A673 (cell line): ENCODE results near the gene CDK14. TPM values are rescaled to one million over a fixed set of nuclear protein-coding genes. Genes with fewer than 3 reads are reported as not detected.

ENCODE experiments used
- BruUV-seq: library from RNA; stranded (reverse); fragments of 400-500 nt; replicated peaks from 2 replicates; lab custom pipeline; 2021; lab: Mats Ljungman, UMichigan
- CTCF ChIA-PET: fragments of 300-600 bp; sonication (Branson Sonifier 250); formaldehyde crosslinking; loops from one replicate; lab custom pipeline; 2022; ENCODE audit warnings: antibody characterized with exemption; lab: Charles Lee
- POLR2A ChIA-PET: fragments of 300-600 bp; sonication (Branson Sonifier 250); formaldehyde crosslinking; loops from one replicate; lab custom pipeline; 2022; ENCODE audit warnings: antibody characterized with exemption; ENCODE audit not compliant: low non-redundant PET; lab: Charles Lee
- DNase-seq: peaks from one replicate; pipeline ENCODE4 v3.0.0-alpha.2; 2015; ENCODE audit warnings: low spot score
- H3K27ac ChIP-seq: fragments of 200-600 bp; sonication (generic); 2 replicates; pipeline ENCODE4 v1.5.1; 2016; ENCODE audit warnings: mixed run types, low read depth, mild to moderate bottlenecking, mixed read lengths, antibody characterized with exemption, low read length; ENCODE audit not compliant: poor library complexity, severe bottlenecking
- H3K27me3 ChIP-seq: fragments of 200-600 bp; sonication (generic); replicated peaks from 2 replicates; pipeline ENCODE4 v1.6.1; 2017; ENCODE audit warnings: mixed run types, low read depth, mild to moderate bottlenecking, mixed read lengths, antibody characterized with exemption, low read length; ENCODE audit not compliant: insufficient read depth, poor library complexity
- H3K36me3 ChIP-seq: fragments of 200-600 bp; sonication (generic); 2 replicates; pipeline ENCODE4 v1.6.1; 2016; ENCODE audit warnings: mixed run types, mild to moderate bottlenecking, mixed read lengths, antibody characterized with exemption, low read length; ENCODE audit not compliant: insufficient read depth, poor library complexity, severe bottlenecking
- H3K4me1 ChIP-seq: fragments of 200-600 bp; sonication (generic); 2 replicates; pipeline ENCODE4 v1.6.1; 2017; ENCODE audit warnings: mixed run types, mild to moderate bottlenecking, mixed read lengths, antibody characterized with exemption, low read length; ENCODE audit not compliant: insufficient read depth, poor library complexity, severe bottlenecking
- H3K4me3 ChIP-seq: fragments of 200-600 bp; sonication (generic); 2 replicates; pipeline ENCODE4 v1.5.1; 2016; ENCODE audit warnings: low read depth, mixed run types, mild to moderate bottlenecking, mixed read lengths, low read length; ENCODE audit not compliant: poor library complexity, severe bottlenecking
- H3K9me3 ChIP-seq: fragments of 200-600 bp; sonication (generic); 2 replicates; pipeline ENCODE4 v1.6.1; 2016; ENCODE audit warnings: mixed run types, low read depth, mild to moderate bottlenecking, mixed read lengths, antibody characterized with exemption, low read length; ENCODE audit not compliant: poor library complexity, severe bottlenecking
- CTCF ChIP-seq: fragments of 300-800, 200-600 bp; sonication (generic); conservative IDR thresholded peaks from 2 replicates; pipeline ENCODE4 v1.5.1; 2017; ENCODE audit warnings: low read depth, mild to moderate bottlenecking, antibody characterized with exemption, low read length, moderate library complexity, mixed read lengths
- EZH2 ChIP-seq: fragments of 200-600 bp; sonication (generic); IDR thresholded peaks from 2 replicates; pipeline ENCODE4 v1.6.1; 2017; ENCODE audit warnings: borderline replicate concordance, low read depth, mild to moderate bottlenecking, mixed read lengths, antibody characterized with exemption, low read length; ENCODE audit not compliant: poor library complexity, severe bottlenecking
- intact Hi-C: fragments of 100-400 bp; cut with micrococcal nuclease; formaldehyde crosslinking; loops from one replicate; pipeline ENCODE4 v1.10.0; 2022; ENCODE audit not compliant: unreplicated experiment
- total RNA-seq: library from RNA; stranded (reverse); gene quantifications from 2 replicates; pipeline ENCODE4 v1.2.3, GENCODE V29; 2021

CDK14 gene
- total RNA-seq, 1 experiment from 2014 or later = 128 TPM

GRCh38 chr7:90593205-90593604, 2.9 kb upstream of the CDK14 start:
- no peak overlapping the region for H3K27ac ChIP-seq
- TF ChIP-seq EZH2 (no peak), CTCF (no peak)
- ChIA-PET CTCF (no interaction called here), POLR2A (no interaction called here)
- H3K27me3 ChIP-seq = no peaks in the 10 kb centered on the region
- peaks cover 4% of the 10 kb centered on the region for H3K9me3 ChIP-seq
- peaks cover 22% of the 10 kb centered on the region for H3K4me1 ChIP-seq
- intact Hi-C loops = loop anchor here (10.0 kb wide), 1 partner anchor 438 kb away; the partner anchor contains the start of gene STEAP1
- H3K36me3 ChIP-seq = no peaks in the 10 kb centered on the region
- no TSS peak for BruUV-seq
- no peak overlapping the region for H3K4me3 ChIP-seq
- DNase-seq = no peak

GRCh38 chr7:90594751-90595317, 1.3 kb upstream of the CDK14 start:
- intact Hi-C loops = loop anchor here (1.0 to 10.0 kb wide), 7 partner anchors 26 to 492 kb away; partner anchors contain the start of gene STEAP1
- H3K4me3 ChIP-seq = peak overlapping the region; percentile 69
- no peaks in the 10 kb centered on the region for H3K36me3 ChIP-seq
- TF ChIP-seq CTCF (no peak), EZH2 (no peak)
- no peaks in the 10 kb centered on the region for H3K9me3 ChIP-seq
- H3K27me3 ChIP-seq = no peaks in the 10 kb centered on the region
- BruUV-seq = no TSS peak
- H3K4me1 ChIP-seq = peaks cover 37% of the 10 kb centered on the region
- H3K27ac ChIP-seq = peak overlapping the region; percentile 94
- ChIA-PET POLR2A (interaction anchor here (0.6 to 0.8 kb wide), 2 partner anchors 26 to 387 kb away, joined by 6 to 10 read pairs; no protein-coding TSS in a partner anchor), CTCF (interaction anchor here (1.0 to 3.0 kb wide), 4 partner anchors 25 to 439 kb away, joined by 3 to 10 read pairs (median 4); no protein-coding TSS in a partner anchor)
- DNase-seq = peak; percentile 100

- no peaks in the 10 kb centered on the region for H3K9me3 ChIP-seq
Measured at GRCh38 chr7:90595342-90595800, 750 bp upstream of the CDK14 start.

More at GRCh38 chr7:90595342-90595800, 750 bp upstream of the CDK14 start:
- ChIA-PET POLR2A (interaction anchor here (0.8 kb wide), 1 partner anchor 26 kb away, joined by 6 read pairs; no protein-coding TSS in a partner anchor), CTCF (interaction anchor here (1.0 to 3.0 kb wide), 4 partner anchors 25 to 439 kb away, joined by 3 to 10 read pairs (median 4); no protein-coding TSS in a partner anchor)
- TF ChIP-seq EZH2 = no peak
- Histone ChIP-seq H3K27ac (peak overlapping the region; percentile 94), H3K4me3 (peak overlapping the region; percentile 69), H3K36me3 (no peaks in the 10 kb centered on the region), H3K27me3 (no peaks in the 10 kb centered on the region), H3K4me1 (peaks cover 39% of the 10 kb centered on the region)
- intact Hi-C loops = loop anchor here (1.0 to 10.0 kb wide), 4 partner anchors 138 to 492 kb away; partner anchors contain the start of gene STEAP1
- BruUV-seq = TSS peak; percentile 62
- DNase-seq = peak; percentile 63
